ENCODE data around the gene NDE1.

DNA sequence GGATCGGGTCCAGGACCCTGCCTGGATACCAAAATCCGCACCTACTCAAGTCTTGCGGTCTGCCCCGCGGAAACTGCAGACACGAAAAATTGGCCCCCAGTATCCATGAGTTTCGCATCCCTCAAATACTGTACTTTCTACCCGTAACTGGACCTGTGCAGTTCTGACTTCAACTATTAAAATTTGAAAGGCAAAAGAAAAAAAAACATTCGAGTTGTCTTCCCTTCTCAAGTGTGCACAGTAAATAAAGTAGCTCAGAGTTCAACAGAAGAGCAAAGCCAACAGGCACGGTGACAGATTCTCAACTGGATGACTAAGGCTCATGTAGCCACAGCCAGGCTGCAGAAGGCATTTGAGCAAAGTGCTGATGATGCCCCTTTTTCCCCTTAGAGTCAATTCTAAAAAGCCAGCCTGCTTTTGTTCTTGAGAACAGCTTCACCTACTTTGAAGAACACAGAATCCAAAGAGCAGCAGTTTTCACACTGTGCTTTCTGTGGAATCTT, 39.6 kb upstream of the NDE1 start:
- TF ChIP-seq CTCF (IDR thresholded peaks at IDR 0.05) (no peak), EP300 (IDR thresholded peaks at IDR 0.05) (no peak)
